ENCODE data around the gene TFDP1.

The TFDP1 gene

DNA sequence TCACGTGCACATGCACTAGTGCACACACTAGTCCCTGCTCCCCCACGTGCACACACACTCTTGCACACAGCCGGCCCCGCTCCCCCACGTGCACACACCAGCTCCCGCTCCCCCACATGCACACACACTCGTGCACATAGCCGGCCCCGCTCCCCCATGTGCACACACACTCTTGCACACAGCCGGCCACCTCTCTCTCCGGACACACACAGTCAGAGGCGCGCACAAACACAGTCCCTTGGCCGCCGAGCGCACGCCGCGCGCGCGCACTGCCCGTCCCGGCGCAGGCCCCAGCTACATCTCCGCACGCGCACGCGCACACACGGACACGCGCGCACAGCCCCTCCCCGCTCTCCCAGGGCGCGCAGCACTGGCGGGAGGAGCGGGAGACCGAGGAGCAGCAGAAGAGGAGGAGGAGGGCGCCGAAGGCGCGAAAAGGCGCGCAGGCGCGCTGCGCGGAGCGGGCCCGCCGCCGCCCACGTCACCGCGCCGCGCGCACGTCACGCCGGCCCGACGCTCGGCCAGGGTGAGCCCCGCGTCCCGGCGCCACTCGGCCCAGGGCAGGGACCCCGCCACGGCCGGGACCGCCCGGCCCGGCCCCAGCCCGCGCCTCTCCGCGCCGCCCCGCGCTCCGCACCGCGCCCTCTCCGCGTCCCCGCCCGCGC lies at the start of gene TFDP1:
TSS of gene TFDP1 (plus strand) at position 549 of the 665 bp plus-strand sequence. CDS start 1,085 bp downstream, outside the sequence.
- DNase-seq (ENCODE audit: extremely low spot score, insufficient read length, low read depth) (peak; percentile 96), FAIRE-seq (peak; percentile 89)

DNA sequence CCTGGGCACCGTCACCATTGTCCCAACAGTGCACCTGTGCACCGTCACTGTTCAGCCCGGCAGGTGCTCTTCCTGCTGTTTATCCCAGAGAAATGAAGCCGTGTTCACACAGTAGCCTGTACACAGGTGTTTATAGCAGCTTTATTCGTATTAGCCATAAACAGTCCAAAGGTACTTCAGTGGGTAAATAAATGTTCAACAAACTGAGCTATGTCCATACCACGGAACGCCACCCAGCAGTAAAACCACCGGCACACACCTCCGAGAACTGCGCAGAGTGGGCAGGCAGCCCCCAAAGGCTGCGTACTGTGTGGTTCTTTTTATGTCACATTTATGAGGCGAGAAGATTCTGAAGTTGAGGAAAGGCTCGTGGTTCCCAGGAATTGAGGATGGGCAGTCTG lies 49.2 kb upstream of the TFDP1 start:
- DNase-seq (ENCODE audit: extremely low spot score, insufficient read length, low read depth), result no peak
- no peak for FAIRE-seq

- FAIRE-seq (no peak), DNase-seq (ENCODE audit: extremely low spot score, insufficient read length, low read depth) (no peak)
These were observed 48.0 kb upstream of the TFDP1 start for GRCh38 chr13:113536461-113537110.

GRCh38 chr13:113537205-113537604 lies 47.3 kb upstream of the TFDP1 start:
- DNase-seq (ENCODE audit: extremely low spot score, insufficient read length, low read depth), result no peak
- no peak for FAIRE-seq

GRCh38 chr13:113537909-113538688 lies 46.5 kb upstream of the TFDP1 start:
- DNase-seq (ENCODE audit: extremely low spot score, insufficient read length, low read depth) (no peak), FAIRE-seq (no peak)

DNA sequence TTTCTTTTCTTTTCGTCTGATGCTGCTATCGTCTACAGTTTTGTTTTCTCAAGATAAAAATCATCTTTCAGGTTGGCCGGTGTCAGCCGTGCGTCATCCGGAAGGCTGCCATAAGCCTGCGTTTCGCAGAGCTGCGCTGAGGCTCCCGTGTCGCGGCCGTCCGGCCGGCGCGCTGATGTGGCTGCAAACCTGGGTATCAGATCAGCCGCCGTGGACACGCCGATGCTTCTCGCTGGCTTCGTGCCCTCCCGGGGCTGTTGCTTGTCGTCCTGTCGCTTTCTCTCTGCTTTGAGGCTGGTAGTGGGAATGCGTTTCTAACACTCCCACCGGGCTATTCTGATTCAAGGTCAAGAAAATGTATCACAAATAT lies 45.9 kb upstream of the TFDP1 start:
- DNase-seq (ENCODE audit: extremely low spot score, insufficient read length, low read depth) (no peak), FAIRE-seq (no peak)

DNA sequence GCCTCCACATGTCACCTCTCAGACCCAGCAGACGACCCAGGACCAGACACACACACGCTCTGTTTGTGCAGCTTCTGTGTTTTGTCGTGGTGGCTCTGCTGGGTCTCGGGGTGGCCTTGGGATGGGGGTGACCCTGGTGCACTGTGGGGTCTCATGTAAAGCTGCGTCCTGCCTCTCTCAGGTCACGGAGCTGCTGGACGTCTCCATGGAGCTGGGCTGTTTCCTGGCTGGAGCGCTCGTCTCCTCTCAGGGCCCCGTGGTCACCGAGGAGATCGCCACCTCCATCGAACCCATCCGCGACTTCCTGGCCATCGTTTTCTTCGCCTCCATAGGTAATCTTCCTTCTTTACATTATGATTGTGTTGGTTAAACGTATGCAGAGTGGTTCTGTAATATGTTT lies 45.4 kb upstream of the TFDP1 start:
- DNase-seq (ENCODE audit: extremely low spot score, insufficient read length, low read depth) (no peak), FAIRE-seq (no peak)

DNA sequence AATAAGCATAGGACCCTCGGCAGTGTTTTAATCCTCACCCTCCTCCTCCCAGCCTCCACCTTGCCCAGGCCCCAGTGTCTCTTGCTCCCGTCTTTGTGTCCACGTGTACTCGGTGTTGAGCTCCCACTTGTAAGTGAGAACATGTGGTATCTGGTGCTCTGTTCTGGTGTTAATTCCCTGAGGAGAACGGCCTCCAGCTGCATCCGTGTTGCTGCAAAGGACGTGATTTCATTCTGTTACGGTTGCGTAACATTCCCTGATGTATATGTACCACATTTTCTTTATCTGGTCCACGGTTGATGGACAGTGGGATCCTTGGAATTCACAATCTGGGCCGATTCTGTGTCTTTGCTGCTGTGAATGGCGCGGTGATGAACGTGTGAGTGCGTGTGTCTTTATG lies 44.7 kb upstream of the TFDP1 start:
- DNase-seq (ENCODE audit: extremely low spot score, insufficient read length, low read depth) (no peak), FAIRE-seq (no peak)

GRCh38 chr13:113540523-113540922 lies 44.0 kb upstream of the TFDP1 start:
- DNase-seq (ENCODE audit: extremely low spot score, insufficient read length, low read depth) (no peak), FAIRE-seq (no peak)

DNA sequence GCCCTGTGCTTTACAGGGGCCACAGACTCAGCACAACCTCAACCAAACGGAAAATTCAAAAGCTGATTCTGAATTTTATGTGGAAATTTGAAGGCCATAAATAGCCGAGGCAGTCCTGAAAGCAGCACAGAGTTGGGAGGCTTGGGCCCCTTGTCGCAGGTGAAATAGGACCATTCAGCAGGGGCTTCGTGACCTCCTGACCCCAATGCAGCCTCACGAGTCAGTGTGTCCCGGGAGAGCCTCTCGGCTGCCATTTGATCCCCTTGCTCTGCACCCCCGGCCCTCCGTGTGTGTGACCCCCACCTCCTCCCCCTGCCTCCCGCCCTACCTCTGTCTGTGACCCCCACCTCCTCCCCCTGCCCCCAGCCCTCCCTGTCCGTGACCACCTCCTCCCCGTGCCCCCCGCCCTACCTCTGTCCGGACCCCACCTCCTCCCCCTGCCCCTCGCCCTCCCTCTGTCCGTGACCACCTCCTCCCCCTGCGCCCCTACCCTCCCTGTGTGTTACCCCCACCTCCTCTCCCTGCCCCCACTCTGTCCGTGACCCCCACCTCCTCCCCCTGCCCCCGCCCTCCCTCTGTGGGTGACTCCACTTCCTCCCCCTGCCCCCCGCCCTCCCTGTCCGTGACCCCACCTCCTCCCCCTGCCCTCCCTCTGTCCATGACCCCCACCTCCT lies 41.7 kb upstream of the TFDP1 start:
- DNase-seq (ENCODE audit: extremely low spot score, insufficient read length, low read depth) (no peak), FAIRE-seq (no peak)

DNA sequence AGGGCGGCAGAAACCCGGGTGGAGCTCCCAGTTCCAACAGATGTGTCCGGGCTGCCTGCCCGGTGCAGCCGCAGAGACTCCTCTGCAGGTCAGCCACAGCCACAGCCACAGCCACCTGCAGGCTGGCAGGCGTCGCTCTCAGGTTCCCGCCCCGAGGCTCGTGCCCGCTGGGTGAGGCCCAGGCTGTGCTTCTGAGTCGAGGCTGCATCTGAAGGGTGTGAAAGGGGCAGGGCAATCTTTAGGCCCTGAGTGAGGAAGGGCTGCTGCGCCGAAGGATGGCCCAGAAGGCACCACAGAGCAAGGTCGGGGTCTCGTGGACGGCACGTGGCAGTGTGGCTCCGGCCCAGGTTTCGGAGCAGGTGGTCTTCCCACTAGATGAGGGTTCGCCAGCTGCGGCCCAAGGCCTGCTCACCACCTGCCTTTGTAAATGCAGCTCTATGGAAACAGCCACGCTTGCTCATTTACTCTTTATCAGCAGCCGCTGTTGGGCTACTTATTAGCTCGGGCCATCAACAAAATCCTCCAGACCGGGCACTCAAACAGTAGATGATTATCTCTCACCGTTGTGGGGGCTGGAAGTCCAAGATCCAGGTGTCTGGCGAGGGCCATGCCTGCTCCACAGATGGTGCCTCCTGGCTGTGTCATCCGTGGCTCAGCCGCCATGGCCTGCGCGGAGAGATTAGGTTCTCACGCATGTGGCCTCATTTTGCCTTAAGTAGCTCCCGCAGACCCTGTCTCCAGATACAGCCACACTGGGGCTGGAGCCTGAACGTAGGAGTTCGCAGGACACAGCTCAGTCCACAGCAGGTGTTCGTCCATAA lies 40.3 kb upstream of the TFDP1 start:
- DNase-seq (ENCODE audit: extremely low spot score, insufficient read length, low read depth) (no peak), FAIRE-seq (no peak)

DNA sequence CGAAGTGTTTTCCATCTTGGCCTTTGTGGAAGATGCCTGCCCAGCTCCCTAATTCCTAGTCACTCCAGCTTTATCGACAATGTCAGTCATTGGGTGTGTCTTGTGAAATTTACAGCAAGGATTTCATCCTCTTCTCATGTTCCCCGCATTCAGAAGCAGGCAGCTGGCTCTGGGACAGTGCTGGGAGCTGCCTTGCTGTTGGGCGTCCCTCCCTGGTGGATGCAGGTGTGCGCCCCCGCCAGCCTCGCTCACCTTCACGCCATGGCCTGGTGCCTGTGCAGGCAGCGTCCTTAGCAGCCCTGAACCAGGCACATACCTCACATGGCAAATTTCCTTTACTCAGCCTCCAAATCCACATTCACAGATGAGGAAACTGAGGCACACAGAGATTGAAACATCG lies 39.7 kb upstream of the TFDP1 start:
- FAIRE-seq (no peak), DNase-seq (ENCODE audit: extremely low spot score, insufficient read length, low read depth) (no peak)

DNA sequence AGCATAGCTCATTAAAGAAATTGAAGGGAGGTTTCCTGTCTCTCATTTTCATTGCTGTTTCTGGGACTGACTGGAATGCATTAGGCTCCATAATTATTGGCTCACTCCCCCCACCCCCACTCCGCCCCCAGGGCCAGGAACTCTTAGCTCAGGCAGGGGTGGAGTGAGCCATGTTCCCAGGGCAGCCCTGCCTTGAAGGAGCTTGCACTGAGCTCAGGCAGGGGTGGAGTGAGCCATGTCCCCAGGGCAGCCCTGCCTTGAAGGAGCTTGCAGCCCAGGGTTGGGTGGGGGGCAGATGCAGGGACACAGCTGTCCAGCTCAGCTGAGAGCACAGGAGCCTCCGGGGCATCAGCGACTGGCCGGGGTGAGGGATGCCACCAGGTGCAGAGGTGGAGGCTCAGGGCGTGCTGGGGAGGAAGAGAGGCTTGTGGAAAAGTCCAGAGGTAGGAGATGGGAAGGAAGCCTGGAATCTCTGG lies 39.1 kb upstream of the TFDP1 start:
- DNase-seq (ENCODE audit: extremely low spot score, insufficient read length, low read depth), result no peak

GRCh38 chr13:113545931-113546516 lies 38.5 kb upstream of the TFDP1 start:
- FAIRE-seq (no peak), DNase-seq (ENCODE audit: extremely low spot score, insufficient read length, low read depth) (no peak)

More for the DNA sequence above, 39.1 kb upstream of the TFDP1 start:
- no peak for FAIRE-seq

DNA sequence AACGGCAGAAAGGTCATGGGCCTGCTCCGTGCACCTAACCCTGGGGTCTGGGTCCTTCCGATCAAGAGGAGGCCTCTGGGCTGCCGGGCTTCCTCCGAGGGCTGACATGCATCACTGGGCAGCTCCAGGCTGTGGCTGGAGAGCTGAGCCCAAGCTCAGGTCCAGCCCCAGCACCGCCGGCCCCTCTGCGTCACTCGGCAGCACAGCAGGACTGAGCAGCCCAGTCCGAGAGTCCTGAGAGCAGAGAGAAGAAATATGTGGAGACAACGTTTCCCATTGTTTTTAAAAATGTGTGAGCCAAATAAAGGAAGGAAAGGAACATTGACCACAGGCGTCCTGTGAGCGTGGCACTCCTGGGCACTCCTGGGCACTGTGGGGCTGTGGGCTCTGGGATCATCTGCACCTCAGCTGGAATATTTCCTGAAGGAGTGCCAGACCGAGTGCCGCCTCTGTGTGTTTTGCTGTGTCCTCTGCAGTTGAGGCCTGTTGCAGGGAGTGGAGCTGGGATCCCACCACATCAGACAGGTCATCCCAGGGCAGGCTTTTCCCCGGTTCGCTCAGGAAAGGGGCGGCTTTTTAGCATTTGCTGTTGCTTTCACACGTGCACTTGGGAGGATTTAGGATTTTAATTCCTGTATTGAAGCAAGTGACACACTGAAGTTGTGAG lies 37.8 kb upstream of the TFDP1 start:
- DNase-seq (ENCODE audit: extremely low spot score, insufficient read length, low read depth) (no peak), FAIRE-seq (no peak)

DNA sequence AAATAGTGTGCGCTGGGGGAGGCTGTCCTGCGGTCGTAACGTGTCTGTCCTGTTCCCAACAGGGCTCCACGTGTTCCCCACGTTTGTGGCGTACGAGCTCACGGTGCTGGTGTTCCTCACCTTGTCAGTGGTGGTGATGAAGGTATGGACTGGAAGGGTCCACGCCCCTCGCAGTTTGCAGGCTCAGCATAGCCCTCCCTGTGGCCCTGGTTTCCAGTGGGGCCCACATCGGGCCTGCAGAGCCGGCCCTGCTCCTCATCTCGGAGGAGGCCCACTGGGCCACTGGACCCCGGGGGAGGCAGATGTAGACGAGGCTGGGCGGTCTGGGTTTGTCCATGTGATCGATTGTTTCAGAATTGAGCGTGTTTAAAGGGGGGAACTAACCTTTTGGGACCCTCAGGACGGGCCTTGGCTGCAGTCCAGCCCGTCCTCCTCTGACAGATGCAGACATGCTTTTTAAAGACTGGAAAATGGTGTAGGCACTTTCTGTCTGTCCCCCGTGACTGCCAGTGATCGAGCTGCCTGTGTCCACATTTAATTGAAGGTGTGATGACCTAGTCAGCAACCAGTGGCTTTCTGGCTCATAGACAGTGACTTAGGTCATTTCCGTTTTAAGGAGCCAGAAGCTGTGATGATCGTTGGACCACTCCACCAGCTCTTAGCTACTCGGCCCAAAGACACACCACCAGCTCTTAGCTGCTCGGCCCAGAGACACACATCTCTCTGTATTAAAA lies 37.1 kb upstream of the TFDP1 start:
- FAIRE-seq, result no peak
- no peak for DNase-seq (ENCODE audit: extremely low spot score, insufficient read length, low read depth)

DNA sequence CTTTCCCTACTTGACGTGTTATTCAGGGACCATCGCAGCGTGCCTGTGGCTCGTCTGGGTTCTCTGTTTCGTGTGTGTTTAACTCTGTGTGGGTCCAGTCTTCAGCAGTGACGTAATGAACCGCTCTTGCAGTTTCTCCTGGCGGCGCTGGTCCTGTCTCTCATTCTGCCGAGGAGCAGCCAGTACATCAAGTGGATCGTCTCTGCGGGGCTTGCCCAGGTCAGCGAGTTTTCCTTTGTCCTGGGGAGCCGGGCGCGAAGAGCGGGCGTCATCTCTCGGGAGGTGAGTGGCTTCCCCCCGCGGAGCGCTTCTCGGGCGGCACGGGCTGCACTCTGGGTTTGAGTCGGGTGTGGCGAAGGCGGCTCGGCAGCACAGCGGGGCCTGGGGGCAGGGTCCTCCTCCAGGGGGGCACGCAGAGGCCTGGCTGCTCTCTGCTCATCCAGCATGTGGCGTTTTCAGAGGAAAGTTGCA lies 36.3 kb upstream of the TFDP1 start:
- FAIRE-seq (no peak), DNase-seq (ENCODE audit: extremely low spot score, insufficient read length, low read depth) (no peak)

Measured in GM18507 (cell line).